NCI-H510A (cell line): ENCODE measurements around the gene TMEM258.

Experiments
- DNase-seq: peaks from one replicate; lab custom pipeline; 2025; lab: John Stamatoyannopoulos, UW

The TMEM258 gene

DNA sequence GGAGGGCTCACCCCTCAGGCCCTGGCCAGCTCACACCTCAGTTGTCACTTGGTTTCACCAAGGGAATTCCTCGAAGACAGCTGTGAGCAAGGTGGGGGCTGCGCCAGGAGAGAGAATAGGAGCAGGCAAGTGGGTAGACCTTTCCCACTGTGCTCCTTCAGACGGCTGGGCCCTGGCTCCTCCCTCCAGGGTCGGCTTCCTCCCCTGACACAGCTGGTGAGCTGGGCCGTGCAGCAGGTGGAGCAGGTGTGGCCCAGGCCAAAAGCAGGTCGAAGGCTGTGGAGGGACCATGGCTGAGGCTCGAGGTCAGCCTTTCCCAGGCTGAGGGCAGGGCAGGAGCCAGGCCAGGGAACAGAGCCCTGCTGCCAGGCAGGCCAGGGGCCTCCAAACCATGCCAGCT, 52.4 kb downstream of the TMEM258 start:
- DNase-seq = peak; percentile 18

DNA sequence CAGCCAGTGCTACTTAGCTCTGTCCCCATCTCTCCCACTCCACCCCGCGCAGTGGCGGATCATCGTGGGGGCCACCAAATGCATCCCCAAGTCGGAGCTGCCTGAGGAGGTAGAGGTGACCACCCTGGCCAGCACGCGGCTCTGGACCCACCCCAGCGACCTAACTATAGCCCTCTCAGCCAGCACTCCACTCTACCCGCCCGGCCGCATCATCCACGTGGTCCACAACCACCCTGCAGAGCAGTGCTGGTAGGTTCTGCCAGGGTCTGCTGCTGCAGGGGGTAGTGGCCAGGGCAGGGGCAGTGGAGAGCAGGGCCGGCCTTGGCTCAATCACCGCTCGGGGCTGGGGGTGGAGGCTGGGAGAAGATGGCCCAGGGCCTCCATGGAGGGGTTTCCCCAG, 53.0 kb downstream of the TMEM258 start:
- no peak for DNase-seq
